Urinary bladder (tissue), 4 donors: ENCODE results near the gene PCDHGA11. TPM values are rescaled to one million over a fixed set of nuclear protein-coding genes. Genes with fewer than 3 reads are reported as not detected.
A peak's percentile ranks its signal among the peaks of the same experiment; 100 is the strongest.
"Not testable (repeated sequence)": the region's sequence is repeated elsewhere in the genome, so short reads cannot be mapped to it uniquely, and the experiment has no call there.

Experiments used
- DNase-seq: peaks from one replicate; pipeline ENCODE4 v3.0.0-alpha.2; 2015; ENCODE audit errors: extremely low spot score
- H3K27ac ChIP-seq: one replicate; pipeline ENCODE4 v1.5.1; 2013; ENCODE audit warnings: low read depth, mild to moderate bottlenecking, moderate library complexity
- H3K36me3 ChIP-seq: one replicate; pipeline ENCODE4 v1.6.1; 2013; ENCODE audit warnings: mild to moderate bottlenecking, moderate library complexity; ENCODE audit not compliant: insufficient read depth
- H3K4me1 ChIP-seq: one replicate; pipeline ENCODE4 v1.6.1; 2013; ENCODE audit warnings: mild to moderate bottlenecking, moderate library complexity; ENCODE audit not compliant: insufficient read depth
- H3K4me3 ChIP-seq: one replicate; pipeline ENCODE4 v1.5.1; 2013; ENCODE audit warnings: low read depth, low read length
- WGBS: extraction: QIAGEN DNeasy Blood & Tissue Kit; methylation state at CpG from one replicate; pipeline ENCODE4 v1.1.7; 2013; 5-methylcytosine and 5-hydroxymethylcytosine counted together
- polyA plus RNA-seq: library from polyadenylated mRNA; stranded (reverse); fragments of 200-250 nt; gene quantifications from one replicate; pipeline ENCODE4 v1.2.3, GENCODE V29; 2013
- total RNA-seq: library from RNA; depleted of rRNA; stranded (reverse); fragments of >200 nt; gene quantifications from one replicate; pipeline ENCODE4 v1.2.3, GENCODE V29; 2014
- donor health status: healthy with polysubstance abuse.
- donor health status: healthy.

PCDHGA11 gene
- total RNA-seq (12.5 TPM), polyA plus RNA-seq (1.9 TPM)

GRCh38 chr5:141420855-141421488 lies at the start of gene PCDHGA11:
Gene PCDHGA11 (plus strand): TSS chr5:141421051. CDS start chr5:141421228, 177 bp downstream.
- H3K4me3 ChIP-seq, result no peak within 1 kb of the TSS
- H3K4me1 ChIP-seq, result no peaks in the 10 kb centered on the region
- no peaks in the 10 kb centered on the region for H3K36me3 ChIP-seq
- no peak within 1 kb of the TSS for H3K27ac ChIP-seq
- no peak for DNase-seq
- 11% methylated on average over 42 of the region's 42 CpGs for WGBS

GRCh38 chr5:141371572-141372475 lies 49.0 kb upstream of the PCDHGA11 start:
- no peak for DNase-seq
- Histone ChIP-seq H3K36me3 (no peaks in the 10 kb centered on the region), H3K4me3 (no peak overlapping the region), H3K27ac (no peak overlapping the region), H3K4me1 (no peaks in the 10 kb centered on the region)
- WGBS, result 32% methylated on average over 69 of the region's 69 CpGs

DNA sequence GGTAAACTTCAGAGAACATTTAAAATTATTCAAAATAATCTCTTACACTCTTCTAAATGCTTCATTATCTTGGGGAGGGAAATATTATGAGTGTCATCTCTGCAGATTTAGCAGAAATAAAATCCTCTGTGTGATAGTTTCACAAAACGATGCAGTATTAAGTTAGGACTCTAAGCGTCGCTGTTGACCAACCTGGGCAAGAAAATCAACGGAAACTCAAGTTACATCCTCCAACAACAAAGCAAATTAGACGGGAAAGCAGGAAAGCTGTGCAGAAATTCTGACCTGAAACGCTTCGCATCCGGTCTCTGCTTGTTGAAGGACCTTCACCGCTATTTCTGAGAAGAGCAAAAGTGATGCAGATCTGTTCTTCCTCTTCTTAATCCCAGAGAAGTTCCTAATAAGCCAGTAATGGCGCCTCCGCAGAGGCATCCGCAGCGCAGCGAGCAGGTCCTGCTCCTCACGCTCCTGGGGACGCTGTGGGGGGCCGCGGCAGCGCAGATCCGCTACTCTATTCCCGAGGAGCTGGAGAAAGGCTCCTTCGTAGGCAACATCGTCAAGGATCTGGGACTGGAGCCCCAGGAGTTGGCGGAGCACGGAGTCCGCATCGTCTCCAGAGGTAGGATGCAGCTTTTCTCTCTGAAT lies 47.1 kb upstream of the PCDHGA11 start, which contains the start of gene PCDHGA6:
Gene PCDHGA6 (plus strand): TSS at position 219 of the 645 bp plus-strand sequence. CDS start 193 bp downstream, at position 412.
- Histone ChIP-seq H3K4me1 (no peaks in the 10 kb centered on the region), H3K4me3 (no peak within 1 kb of the TSS), H3K36me3 (peaks cover 1% of the 10 kb centered on the region), H3K27ac (no peak within 1 kb of the TSS)
- DNase-seq, result no peak
- WGBS, result 11% methylated on average over 27 of the region's 27 CpGs

GRCh38 chr5:141374627-141375026 lies 46.2 kb upstream of the PCDHGA11 start:
- no peak for DNase-seq
- 59% methylated on average over 14 of the region's 14 CpGs for WGBS
- H3K36me3 ChIP-seq, result peaks cover 1% of the 10 kb centered on the region
- no peak overlapping the region for H3K4me3 ChIP-seq
- no peak overlapping the region for H3K27ac ChIP-seq
- H3K4me1 ChIP-seq, result no peaks in the 10 kb centered on the region

DNA sequence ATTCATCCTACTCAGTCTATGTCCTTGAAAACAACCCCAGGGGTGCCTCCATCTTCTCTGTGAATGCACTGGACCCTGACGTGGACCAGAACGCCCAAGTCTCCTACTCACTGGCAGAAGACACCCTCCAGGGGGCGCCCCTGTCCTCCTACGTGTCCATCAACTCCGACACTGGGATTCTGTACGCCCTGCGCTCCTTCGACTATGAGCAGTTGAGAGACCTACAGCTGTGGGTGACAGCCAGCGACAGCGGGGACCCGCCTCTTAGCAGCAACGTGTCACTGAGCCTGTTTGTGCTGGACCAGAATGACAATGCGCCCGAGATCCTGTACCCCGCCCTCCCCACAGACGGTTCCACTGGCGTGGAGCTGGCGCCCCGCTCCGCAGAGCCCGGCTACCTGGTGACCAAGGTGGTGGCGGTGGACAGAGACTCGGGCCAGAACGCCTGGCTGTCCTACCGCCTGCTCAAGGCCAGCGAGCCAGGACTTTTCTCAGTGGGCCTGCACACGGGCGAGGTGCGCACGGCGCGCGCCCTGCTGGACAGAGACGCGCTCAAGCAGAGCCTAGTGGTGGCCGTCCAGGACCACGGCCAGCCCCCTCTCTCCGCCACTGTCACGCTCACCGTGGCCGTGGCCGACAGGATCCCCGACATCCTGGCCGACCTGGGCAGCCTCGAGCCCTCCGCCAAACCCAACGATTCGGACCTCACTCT lies 45.3 kb upstream of the PCDHGA11 start:
- H3K4me1 ChIP-seq, H3K27ac ChIP-seq, H3K4me3 ChIP-seq, DNase-seq, H3K36me3 ChIP-seq: not testable (repeated sequence)
- 49% methylated on average over 43 of the region's 48 CpGs for WGBS

DNA sequence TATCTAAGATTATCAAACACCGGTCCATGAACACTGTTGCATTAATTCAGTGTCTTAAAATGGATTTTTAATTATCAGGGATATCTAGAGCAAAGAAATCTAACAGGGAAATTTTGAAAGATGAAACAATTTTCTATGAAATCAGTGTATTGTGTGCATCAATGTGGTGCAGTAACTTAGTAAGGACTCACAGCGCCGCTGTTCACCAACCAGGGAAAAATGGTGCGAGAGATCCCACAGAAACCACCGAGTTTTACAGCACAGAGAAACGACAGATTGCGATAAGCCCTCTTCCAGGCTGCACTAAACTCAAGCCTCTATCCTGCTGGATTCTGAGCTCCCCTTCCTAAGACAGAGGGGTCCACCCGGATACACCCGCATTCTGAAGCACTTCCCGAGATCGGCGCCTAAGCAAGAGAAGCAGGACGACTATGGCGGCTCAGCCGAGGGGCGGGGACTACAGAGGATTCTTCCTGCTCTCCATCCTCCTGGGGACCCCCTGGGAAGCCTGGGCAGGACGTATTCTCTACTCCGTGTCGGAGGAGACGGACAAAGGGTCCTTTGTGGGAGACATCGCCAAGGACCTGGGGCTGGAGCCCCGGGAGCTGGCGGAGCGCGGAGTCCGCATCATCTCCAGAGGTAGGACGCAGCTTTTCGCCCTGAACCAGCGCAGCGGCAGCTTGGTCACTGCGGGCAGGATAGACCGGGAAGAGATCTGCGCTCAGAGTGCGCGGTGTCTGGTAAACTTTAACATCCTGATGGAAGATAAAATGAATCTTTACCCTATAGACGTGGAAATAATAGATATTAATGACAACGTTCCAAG lies 38.2 kb upstream of the PCDHGA11 start, which contains the start of gene PCDHGA7:
Gene PCDHGA7 (plus strand): TSS at position 274 of the 826 bp plus-strand sequence. CDS start 158 bp downstream, at position 432.
- WGBS, result 13% methylated on average over 37 of the region's 37 CpGs
- no peaks in the 10 kb centered on the region for H3K4me1 ChIP-seq
- H3K36me3 ChIP-seq, result peaks cover 1% of the 10 kb centered on the region
- H3K4me3 ChIP-seq, result no peak within 1 kb of the TSS
- H3K27ac ChIP-seq, result no peak within 1 kb of the TSS
- DNase-seq, result no peak

DNA sequence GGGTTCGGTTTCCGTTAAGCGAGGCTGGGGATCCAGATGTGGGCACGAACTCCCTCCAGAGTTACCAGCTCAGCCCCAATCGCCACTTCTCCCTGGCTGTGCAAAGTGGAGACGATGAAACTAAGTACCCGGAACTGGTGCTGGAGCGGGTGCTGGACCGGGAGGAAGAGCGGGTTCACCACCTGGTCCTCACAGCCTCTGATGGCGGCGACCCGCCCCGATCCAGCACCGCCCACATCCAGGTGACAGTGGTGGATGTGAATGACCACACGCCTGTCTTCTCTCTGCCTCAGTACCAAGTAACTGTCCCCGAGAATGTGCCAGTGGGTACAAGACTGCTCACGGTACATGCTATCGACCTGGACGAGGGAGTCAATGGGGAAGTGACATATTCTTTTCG lies 37.5 kb upstream of the PCDHGA11 start:
- no peaks in the 10 kb centered on the region for H3K36me3 ChIP-seq
- DNase-seq, result no peak
- no peak overlapping the region for H3K4me3 ChIP-seq
- H3K4me1 ChIP-seq, result no peaks in the 10 kb centered on the region
- 39% methylated on average over 21 of the region's 21 CpGs for WGBS
- H3K27ac ChIP-seq, result no peak overlapping the region

DNA sequence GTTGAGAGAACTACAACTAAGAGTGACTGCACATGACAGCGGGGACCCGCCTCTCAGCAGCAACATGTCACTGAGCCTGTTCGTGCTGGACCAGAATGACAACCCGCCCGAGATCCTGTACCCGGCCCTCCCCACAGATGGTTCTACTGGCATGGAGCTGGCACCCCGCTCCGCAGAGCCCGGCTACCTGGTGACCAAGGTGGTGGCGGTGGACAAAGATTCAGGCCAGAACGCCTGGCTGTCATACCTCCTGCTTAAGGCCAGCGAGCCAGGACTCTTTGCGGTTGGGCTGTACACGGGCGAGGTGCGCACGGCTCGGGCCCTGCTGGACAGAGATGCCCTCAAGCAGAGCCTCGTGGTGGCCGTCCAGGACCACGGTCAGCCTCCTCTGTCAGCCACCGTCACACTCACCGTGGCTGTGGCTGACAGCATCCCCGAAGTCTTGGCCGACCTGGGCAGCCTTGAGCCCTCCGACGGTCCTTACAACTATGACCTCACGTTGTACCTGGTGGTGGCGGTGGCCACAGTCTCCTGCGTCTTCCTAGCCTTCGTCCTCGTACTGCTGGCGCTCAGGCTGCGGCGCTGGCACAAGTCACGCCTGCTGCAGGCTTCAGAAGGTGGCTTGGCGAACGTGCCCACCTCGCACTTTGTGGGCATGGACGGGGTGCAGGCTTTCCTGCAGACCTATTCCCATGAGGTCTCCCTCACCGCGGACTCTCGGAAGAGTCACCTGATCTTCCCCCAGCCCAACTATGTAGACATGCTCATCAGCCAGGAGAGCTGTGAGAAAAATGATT lies 36.2 kb upstream of the PCDHGA11 start:
- WGBS, result 50% methylated on average over 43 of the region's 43 CpGs
- Histone ChIP-seq H3K4me3 (no peak overlapping the region), H3K36me3 (no peaks in the 10 kb centered on the region), H3K4me1 (no peaks in the 10 kb centered on the region), H3K27ac (no peak overlapping the region)
- no peak for DNase-seq

GRCh38 chr5:141387557-141388311 lies 33.1 kb upstream of the PCDHGA11 start, which contains the start of gene PCDHGB4:
Gene PCDHGB4 (plus strand): TSS chr5:141387698. CDS start chr5:141387885, 187 bp downstream.
- 9% methylated on average over 19 of the region's 40 CpGs for WGBS
- peak within 1 kb of the TSS; percentile 23 for H3K4me3 ChIP-seq
- not testable (repeated sequence) for H3K27ac ChIP-seq, H3K36me3 ChIP-seq, H3K4me1 ChIP-seq, DNase-seq

- Histone ChIP-seq H3K36me3 (no peaks in the 10 kb centered on the region), H3K27ac (no peak overlapping the region), H3K4me3 (no peak overlapping the region), H3K4me1 (no peaks in the 10 kb centered on the region)
- 46% methylated on average over 10 of the region's 10 CpGs for WGBS
- DNase-seq, result no peak
Measured at GRCh38 chr5:141388661-141389060, 32.2 kb upstream of the PCDHGA11 start.
